HepG2 (cell line): ENCODE measurements around the gene TRPC4AP.

Experiments used
- CTCF ChIP-seq: sonication (generic); formaldehyde crosslinking; IDR thresholded peaks from 2 replicates; pipeline ENCODE4 v1.5.0; 2020; ENCODE audit warnings: mild to moderate bottlenecking, missing genetic modification reagents, moderate library complexity
- NFIC ChIP-seq: IDR thresholded peaks from 2 replicates; pipeline ENCODE4 v1.6.1; 2012; ENCODE audit warnings: mild to moderate bottlenecking, low read length, inconsistent platforms
- POLR2AphosphoS5 ChIP-seq: IDR thresholded peaks from 2 replicates; pipeline ENCODE4 v1.6.1; 2012; ENCODE audit warnings: low read depth, low read length
- SSRP1 ChIP-seq: IDR thresholded peaks from 2 replicates; pipeline ENCODE4 v1.6.1; 2016; ENCODE audit warnings: control low read depth
- ZFP36 ChIP-seq: fragments of 150-350 bp; IDR thresholded peaks from 2 replicates; pipeline ENCODE4 v1.6.1; 2018; ENCODE audit warnings: borderline replicate concordance, low read length, low read depth; ENCODE audit not compliant: partially characterized antibody
- ZNF274 ChIP-seq: sonication (generic); formaldehyde crosslinking; IDR thresholded peaks from 2 replicates; pipeline ENCODE4 v1.5.1; 2020; ENCODE audit warnings: mild to moderate bottlenecking, missing genetic modification reagents

- TF ChIP-seq NFIC: no peak
- peak; percentile 4; the same call in 1 of the 2 replicates for TF ChIP-seq CTCF
- TF ChIP-seq ZFP36: no peak
- no peak for TF ChIP-seq SSRP1 (CRISPR knock-in tag)
- no peak for TF ChIP-seq POLR2AphosphoS5
- no peak for TF ChIP-seq ZNF274 (CRISPR knock-in tag)
Measured at GRCh38 chr20:34988191-34988540, 104.4 kb downstream of the TRPC4AP start.
